Erythroblast (primary cell): ENCODE measurements around the gene PJA2.

Source experiments
- GATA1 ChIP-seq: IDR thresholded peaks from 2 replicates; pipeline ENCODE4 v1.6.1; 2011; ENCODE audit warnings: low read depth, mild to moderate bottlenecking, control low read depth, low read length, moderate library complexity
- POLR2A ChIP-seq: IDR thresholded peaks from 2 replicates; pipeline ENCODE4 v1.6.1; 2011; ENCODE audit warnings: mild to moderate bottlenecking, low read length

- TF ChIP-seq POLR2A (no peak), GATA1 (no peak)
These were observed 87.1 kb downstream of the PJA2 start for GRCh38 chr5:109322694-109323093.
